Measurements from ENCODE around the gene STAT6. TPM values are rescaled to one million over a fixed set of nuclear protein-coding genes. Genes with fewer than 3 reads are reported as not detected.

Gene STAT6
- total RNA-seq, 1 experiment from 2014 or later = 59.7 TPM

DNA sequence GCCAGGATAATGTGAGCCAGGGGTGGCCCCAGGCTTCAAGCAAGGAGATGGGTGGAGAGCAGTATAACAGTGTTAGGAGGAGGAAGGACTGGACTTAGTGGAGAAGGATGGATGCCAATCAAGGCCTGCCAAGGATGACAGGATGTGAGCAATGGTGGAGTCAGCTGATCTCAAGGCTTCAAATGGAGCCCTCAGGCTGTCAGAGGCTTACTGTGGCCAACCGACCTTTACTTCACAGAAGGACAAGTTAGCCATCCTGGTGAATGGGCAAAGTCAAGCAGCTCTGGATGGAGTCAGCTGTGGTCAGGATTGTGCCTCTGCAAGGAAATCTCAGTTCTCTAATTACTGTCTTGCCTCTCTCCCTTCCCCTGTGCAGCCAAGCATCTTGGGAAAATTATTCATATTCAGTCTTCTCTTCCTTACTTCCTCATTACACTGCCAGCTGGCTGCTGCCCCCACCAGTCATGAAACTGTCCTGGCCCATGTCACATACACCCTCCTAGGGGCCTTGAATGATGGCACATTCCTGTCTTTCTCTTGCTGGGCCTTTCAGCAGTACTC is 7.6 kb upstream of the STAT6 start:
- Histone ChIP-seq H3K4me3 (no peak overlapping the region), H3K36me3 (no peaks in the 10 kb centered on the region), H3K9me3 (no peaks in the 10 kb centered on the region), H3K27me3 (no peaks in the 10 kb centered on the region)
- peak; percentile 91 for DNase-seq

DNA sequence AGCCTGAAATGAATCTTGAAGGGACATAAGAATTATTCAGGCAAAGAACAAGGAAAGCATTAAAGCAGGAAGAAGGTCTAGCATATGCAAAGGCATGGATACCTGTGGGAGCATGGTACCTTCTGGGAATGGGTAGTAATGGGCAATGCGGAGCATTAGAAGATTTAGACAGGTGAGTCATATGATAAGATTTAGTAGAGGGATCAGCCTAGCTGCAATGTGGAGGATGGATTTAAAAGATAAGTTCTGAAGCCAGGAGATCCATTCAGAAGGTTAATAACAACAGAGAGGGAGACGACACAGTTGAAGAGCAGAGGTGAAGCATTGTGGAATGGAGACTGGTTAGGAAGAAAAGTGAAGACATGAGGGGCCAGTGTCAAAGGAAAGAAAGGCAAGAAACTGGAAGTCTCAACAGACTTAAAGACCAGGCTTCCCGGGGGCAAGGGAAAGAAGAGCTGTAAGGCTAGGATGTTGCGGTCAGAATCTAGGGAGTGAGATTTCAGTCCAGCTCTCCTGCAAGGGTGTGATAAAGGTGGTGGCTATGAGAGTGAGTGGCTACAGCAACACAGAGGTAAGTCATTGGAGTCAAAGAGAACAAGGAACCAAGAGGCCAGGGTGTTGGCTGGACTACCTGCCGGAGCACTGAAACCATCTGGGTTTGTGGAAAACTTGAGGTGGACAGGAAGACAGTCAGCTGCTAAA is 5.6 kb upstream of the STAT6 start:
- DNase-seq = no peak
- H3K4me3 ChIP-seq = no peak overlapping the region
- no peaks in the 10 kb centered on the region for H3K27me3 ChIP-seq
- H3K9me3 ChIP-seq = no peaks in the 10 kb centered on the region
- H3K36me3 ChIP-seq = no peaks in the 10 kb centered on the region

DNA sequence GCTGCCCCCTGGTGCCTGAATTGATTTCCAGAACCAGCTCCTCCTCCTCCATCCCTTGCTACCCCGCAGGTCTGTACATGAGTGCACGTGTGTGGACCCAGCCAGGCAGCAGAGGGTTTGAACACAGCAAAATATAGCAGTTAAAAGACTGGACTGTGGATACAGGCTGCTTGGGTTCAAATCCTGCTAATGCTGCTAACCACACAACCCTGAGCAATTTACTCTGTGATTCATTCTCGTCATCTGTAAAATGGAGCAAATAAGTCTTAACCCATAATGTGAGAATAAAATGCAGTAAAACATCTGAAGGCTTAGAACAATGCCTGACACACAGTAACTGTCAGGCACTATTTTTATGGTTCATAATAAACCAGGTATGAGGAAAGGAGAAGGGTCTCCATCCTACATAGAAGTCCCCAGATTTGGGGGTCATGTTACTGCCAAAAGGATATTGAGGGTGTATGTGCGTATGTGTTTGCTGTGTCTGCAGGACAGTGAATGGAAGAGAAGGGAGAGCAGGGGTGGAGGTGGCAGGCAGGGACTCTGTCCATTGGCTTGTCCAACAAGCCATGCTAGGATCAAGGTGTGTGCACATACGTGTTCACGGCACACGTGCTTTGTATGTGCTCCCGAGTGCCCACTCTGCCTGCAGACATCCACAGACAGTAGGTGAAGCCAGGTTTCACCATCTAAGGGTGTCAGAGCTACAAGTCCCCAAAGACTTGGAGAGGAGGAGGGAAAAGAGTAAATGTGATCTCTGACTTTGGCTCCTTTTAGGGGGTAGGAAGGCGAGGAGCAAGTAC is 1.5 kb upstream of the STAT6 start:
- H3K4me3 ChIP-seq = peak overlapping the region; percentile 61
- H3K27me3 ChIP-seq = no peaks in the 10 kb centered on the region
- no peak for DNase-seq
- H3K9me3 ChIP-seq = no peaks in the 10 kb centered on the region
- H3K36me3 ChIP-seq = no peaks in the 10 kb centered on the region

DNA sequence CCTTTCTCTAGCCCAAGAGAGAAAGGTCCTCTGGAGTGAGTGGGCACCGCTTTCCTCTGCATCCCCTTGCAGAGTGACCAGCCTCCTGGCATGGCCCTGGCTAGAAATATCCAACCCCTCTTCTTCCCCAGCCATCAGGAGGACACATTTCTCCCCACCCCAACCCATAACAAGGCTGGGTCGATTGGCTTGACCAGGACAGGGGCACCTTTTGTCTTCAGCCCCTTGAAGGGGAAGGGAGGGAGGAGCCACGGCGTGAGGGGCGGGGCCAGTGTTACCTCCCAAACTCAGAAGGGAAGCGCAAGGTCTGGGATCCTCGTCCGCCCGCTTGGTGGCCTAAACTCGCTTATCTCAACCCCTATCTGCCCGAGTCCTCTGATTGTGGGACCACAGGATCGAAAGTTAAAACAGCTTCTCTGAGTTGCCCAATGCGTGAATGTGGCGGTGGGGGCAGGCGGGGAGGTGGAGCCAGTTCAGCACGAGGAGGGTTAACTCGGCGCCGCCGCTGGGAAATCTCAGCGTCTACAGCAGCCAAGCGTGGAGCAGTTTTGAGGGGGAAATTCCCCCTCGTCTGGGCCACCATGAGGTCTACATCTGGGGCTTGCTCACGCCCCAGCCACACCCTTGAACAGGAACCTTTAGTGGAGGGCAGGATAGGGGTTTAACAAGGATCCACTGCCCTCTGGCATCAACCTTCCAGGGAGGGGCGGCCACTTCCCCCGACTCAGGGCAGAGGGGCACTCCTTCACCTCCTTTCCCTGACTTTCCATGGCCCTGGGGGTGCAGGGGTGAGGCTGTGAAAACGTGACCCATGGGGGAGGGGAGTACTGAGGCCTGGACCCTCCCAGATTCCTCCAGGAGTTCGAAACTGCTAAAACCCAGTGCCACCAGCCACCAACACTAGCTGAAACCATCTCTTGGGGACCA is 795 bp downstream of the STAT6 start:
- peak; percentile 36 for DNase-seq
- no peaks in the 10 kb centered on the region for H3K9me3 ChIP-seq
- peaks cover 4% of the 10 kb centered on the region for H3K36me3 ChIP-seq
- peak overlapping the region; percentile 61 for H3K4me3 ChIP-seq
- H3K27me3 ChIP-seq = no peaks in the 10 kb centered on the region

DNA sequence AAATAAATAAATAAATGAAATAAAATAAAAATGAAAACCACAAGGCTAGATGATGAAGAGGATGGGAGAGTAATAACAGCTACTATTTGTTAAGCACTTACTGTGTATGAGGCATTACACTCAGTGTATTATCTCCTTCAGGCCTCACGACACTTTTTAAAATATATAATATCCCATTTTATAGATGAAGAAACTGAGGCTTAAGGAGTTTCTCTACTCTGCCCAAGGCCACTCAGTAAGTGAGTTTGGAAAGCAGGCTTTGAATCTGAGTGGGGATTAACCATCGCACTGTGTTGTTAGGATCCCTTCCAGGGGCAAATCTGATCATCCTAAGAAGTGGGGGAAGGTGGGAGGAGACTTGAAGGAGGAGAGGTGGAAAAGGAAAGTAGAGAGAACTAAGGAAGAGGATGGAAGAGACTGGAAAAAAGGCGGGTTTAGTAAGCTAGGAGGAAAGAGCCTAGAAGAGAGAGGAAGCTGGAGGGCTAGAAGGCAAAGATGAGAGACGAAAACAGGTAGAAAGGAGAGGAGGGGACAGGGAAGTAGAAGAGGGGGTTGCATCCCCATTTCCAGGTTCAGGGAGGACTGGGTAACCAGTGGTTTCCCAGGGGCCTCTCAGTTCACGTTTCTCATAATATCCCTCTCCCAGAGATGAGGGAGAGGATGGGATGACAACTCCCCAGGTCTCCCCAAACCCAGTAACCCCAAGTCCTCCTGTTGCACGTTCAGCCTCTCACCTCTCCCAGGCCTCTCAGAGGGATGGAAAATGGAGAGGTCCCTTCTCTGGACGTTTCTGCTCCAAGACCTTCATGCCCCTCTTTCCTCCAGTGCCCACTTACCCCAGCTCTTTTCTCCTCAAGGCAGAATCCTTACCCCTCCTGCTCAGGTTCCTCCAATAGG is 1.7 kb downstream of the STAT6 start:
- Histone ChIP-seq H3K27me3 (no peaks in the 10 kb centered on the region), H3K36me3 (peaks cover 4% of the 10 kb centered on the region), H3K4me3 (peak overlapping the region; percentile 61; the same call in 1 of the 2 replicates), H3K9me3 (no peaks in the 10 kb centered on the region)
- DNase-seq = no peak

DNA sequence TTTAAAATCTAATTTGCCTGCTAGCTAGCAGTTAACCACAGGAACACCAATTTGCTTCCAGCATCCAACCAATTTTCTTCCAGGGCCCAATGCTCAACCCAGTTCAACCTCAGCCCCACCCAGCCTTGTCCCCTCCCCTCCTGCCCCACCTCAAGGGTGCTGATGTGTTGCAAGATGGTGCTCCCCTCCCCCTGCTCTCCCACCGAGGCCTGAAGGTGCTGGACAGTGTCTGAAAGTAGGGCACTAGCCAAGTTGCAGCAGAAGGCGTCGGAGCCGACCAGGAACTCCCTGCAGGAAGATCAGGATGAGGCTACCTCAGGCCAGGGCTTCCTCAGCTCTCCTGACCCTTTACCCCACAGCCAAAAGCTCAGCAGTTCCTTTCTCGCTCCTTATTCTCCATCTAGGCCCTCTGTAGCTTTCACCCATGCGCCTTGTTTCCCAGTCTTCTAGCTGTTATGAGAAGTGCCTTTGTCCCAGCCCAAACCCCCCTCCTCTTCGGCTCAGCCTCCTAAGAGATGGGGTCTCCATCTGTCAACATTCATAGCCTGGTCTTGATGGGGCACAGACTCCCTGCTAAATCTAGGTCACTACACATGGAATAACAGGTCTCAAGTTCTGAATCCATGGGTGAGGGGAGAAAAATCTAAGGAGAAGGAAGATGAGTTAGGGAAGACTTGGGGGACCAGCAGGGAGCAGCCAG is 3.6 kb downstream of the STAT6 start:
- Histone ChIP-seq H3K27me3 (no peaks in the 10 kb centered on the region), H3K9me3 (no peaks in the 10 kb centered on the region), H3K4me3 (no peak overlapping the region), H3K36me3 (peaks cover 8% of the 10 kb centered on the region)
- DNase-seq = no peak

DNA sequence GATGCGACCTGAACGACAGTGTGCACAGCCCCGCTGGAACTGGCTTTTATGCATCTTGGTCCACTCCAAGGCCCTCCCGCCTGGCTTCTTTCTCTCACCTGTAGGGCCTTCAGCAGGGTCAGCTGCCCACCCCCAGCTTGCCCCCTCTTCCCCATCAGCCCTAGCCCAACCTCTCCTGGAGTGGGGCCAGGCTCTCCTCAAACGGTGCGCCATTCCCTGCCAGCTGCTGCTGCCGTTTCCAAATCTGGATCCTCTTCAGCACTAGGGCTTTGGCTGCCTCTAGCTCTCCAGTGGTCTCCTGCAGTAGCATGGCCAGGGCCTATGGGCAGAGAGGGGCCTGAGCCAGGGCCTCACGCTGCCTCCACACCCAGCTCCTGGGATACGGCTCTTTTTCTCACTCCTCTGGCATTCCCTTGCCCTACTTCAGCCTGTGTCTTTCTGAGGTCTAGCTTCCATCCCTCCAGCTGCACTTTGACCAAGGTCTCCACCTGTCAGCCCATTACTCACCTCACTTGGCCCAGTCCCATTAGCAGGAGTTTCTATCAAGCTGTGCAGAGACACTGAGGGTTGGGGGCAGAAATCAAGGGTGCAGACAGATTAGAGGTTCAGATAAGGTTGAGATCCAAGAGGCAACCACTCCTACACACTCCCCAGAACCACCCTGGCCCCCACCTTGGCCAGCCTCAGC is 5.0 kb downstream of the STAT6 start:
- Histone ChIP-seq H3K4me3 (no peak overlapping the region), H3K9me3 (no peaks in the 10 kb centered on the region), H3K36me3 (peaks cover 11% of the 10 kb centered on the region), H3K27me3 (no peaks in the 10 kb centered on the region)
- no peak for DNase-seq

DNA sequence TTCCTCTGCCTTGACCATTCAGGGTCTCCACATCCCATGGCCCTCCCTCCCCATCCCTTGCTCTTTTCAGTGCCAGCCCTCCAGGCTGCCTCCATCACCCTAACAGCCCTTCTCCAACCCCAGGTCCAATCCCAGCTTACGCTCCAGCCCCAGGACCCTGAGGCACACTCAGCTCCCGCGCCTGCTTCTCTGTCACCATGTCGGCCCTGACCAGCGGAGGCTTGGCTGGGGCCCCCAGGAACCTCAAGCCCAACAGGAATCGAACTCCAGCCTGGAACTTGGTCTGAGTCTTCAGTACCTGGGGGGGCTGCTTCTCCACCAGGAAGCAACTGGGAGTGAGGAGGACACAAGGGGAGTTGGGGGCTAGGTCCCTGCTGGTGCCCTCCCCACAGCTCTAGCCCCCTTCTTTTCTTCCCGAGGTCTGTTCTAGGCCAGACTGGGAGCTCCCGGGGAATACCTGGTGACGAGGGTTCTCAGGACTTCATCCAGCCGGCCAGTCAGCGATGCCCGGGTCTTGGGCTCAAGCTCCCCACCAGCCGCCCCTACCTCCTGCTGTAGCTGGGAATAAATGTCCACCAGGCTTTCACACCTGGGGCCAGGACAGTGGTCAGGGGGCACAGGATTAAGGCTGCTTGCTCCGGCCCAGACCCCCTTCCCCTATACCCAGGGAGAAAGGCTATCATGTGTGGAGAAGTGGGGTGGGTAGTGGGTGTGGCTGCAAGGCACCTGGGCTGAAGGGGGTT is 6.0 kb downstream of the STAT6 start:
- Histone ChIP-seq H3K4me3 (no peak overlapping the region), H3K36me3 (peaks cover 11% of the 10 kb centered on the region), H3K9me3 (no peaks in the 10 kb centered on the region), H3K27me3 (no peaks in the 10 kb centered on the region)
- DNase-seq = no peak

DNA sequence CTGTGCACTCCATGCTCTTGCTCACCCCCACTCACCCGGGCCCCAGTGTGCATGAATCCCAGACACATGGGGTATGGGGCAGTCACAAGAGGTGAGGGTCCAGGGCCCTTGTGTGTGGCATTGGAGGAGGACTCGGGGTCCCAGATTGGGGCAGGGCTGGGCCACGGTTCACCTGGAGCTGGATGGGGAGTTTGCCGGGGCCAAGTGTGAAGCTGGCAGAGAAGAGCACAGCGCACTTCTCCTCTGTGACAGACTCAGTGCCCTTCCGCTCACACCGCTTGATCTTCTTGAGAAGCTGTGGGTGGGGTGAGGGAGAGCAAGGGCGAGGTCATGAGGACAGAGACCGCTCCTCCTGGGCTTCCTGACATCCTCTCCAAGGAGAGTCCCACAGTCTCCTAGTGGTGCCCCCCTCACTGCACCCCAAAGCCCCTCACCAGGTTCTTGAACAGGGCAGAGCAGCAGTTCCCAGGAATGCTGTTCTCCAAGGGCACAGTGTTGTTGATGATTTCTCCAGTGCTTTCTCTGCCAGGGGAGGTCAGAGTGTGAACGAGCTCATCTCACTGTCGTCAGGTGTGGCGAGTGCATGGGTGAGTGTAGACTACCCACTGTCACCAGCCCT is 6.8 kb downstream of the STAT6 start:
- no peaks in the 10 kb centered on the region for H3K27me3 ChIP-seq
- peaks cover 11% of the 10 kb centered on the region for H3K36me3 ChIP-seq
- no peak for DNase-seq
- no peak overlapping the region for H3K4me3 ChIP-seq
- H3K9me3 ChIP-seq = no peaks in the 10 kb centered on the region

DNA sequence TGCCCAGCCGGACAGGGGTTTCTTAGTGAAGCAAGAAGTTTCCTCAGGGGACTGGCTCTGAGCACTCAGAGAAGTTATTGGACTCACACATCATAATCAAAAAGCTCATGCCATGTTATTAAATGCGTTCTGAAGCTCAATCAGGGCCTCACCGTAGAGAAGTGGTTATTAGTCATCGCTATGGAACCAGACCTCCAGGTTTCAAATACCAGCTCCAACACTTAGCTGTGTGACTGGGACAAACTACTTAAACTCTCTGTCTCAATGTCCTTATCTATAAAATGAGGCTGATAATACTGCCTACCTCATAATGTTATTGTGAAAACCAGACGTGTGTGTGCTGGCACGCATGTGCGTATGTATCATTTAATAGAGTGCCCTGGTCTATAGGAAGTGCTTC is 7.3 kb downstream of the STAT6 start:
- DNase-seq = no peak
- H3K9me3 ChIP-seq = no peaks in the 10 kb centered on the region
- H3K27me3 ChIP-seq = no peaks in the 10 kb centered on the region
- peaks cover 11% of the 10 kb centered on the region for H3K36me3 ChIP-seq
- no peak overlapping the region for H3K4me3 ChIP-seq

DNA sequence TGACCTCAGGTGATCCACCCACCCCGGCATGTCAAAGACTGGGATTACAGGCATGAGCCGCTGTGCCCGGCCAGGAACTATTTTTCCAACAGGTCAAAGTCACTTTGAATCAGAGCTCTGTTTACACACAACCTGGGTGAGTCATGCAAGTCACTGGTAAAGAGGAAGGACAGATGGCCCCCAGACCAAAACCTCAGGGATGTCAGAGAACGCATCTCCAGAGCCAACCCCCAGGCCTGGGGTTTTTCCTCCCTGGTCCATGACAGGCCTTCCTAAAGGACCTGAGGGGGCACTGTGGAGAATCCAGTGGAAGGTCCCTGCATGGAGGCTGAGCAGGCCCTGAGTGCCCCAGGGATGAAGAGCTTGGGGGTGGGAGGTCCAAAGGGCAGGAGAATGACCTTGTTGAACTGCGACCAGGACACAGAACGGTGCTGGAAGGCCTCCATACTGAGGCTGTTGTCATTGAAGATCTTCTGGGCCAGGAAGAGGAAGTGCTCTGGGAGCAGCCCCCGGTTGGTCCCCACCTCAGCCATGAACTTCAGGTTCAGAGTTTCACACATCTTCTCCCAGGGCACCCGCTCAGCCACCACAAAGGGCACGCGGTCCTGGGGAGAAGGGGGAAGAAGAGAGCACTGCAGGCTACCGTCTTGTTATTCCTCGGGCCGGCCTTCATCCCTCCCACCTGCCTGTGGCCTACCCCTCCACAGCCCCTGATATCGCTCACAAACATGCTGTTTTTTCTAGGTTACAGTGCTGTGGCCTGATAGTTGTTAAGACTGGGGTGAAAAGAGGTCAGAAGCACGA is 9.1 kb downstream of the STAT6 start:
- peaks cover 14% of the 10 kb centered on the region for H3K36me3 ChIP-seq
- H3K27me3 ChIP-seq = no peaks in the 10 kb centered on the region
- DNase-seq = no peak
- H3K4me3 ChIP-seq = no peak overlapping the region
- H3K9me3 ChIP-seq = no peaks in the 10 kb centered on the region

DNA sequence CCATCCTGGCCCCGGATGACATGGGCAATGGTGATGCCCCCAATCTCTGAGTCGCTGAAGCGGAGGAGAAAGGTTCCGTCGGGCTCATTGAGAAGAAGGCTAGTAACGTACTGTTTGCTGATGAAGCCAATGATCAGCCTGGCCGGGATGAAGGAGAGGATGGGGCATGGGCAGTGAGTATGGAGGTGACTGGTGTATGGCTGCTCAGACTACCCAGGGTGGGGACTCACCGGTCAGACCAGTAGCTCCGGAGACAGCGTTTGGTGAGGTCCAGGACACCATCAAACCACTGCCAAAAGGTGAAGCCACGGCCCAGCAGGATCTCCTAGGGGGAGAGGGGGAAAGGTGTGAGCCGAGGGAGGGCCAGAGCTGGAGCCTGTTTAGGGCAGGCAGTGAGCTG is 11.4 kb downstream of the STAT6 start:
- Histone ChIP-seq H3K4me3 (no peak overlapping the region), H3K36me3 (peaks cover 19% of the 10 kb centered on the region), H3K27me3 (no peaks in the 10 kb centered on the region), H3K9me3 (no peaks in the 10 kb centered on the region)
- no peak for DNase-seq

DNA sequence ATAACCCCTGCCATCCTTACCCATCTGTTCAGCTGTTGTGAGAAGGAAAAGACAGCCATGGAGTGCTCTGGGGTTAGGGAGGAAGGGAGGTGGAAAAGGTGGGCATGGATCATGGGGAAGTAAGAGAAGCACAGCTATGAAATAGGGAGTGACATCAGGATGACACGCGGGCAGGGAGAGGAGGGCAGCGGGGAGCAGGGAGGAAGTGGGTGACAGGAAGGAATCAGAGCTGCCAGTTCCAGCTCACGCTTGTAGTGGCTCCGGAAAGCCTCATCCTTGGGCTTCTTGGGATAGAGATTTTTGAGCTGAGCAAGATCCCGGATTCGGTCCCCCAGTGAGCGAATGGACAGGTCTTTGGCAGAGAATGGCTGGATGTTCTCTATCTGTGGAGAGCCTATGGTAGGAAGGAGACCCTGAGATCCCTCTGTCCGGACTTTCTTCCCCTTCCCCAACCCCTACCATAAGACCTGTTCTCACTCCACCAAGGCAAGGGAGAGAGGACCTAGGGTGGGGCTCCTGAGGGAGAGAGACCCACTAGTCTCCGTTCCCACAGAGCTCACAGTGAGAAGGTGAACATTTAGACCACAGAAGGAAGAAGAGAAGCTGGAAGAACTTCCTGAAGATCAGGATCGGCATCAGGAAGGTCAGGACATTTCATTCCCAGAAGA is 12.0 kb downstream of the STAT6 start:
- H3K4me3 ChIP-seq = no peak overlapping the region
- DNase-seq = no peak
- no peaks in the 10 kb centered on the region for H3K9me3 ChIP-seq
- H3K36me3 ChIP-seq = peaks cover 24% of the 10 kb centered on the region
- H3K27me3 ChIP-seq = no peaks in the 10 kb centered on the region
